Right ventricle myocardium inferior (tissue), 1 donor: ENCODE data around the gene HEXIM1. TPM values are rescaled to one million over a fixed set of nuclear protein-coding genes. Genes with fewer than 3 reads are reported as not detected.

Source experiments
- ATAC-seq: fragments of 200-7000 bp; cut with Tn5 transposase; one replicate; pipeline ENCODE4 v1.9.1; 2020; ENCODE audit warnings: mild to moderate bottlenecking, moderate library complexity
- DNase-seq: peaks from one replicate; pipeline ENCODE4 v3.0.0; 2021; ENCODE audit errors: missing footprints
- intact Hi-C: fragments of 100-400 bp; cut with DNase I; formaldehyde crosslinking; loops from one replicate; pipeline ENCODE4 v1.11.0; 2022
- total RNA-seq: library from RNA; stranded (reverse); fragmentation: NEBNext Ultra II Directional; extraction: Animal tissue kit (Norgen Biotek cat#: 25700); gene quantifications from one replicate; pipeline ENCODE4 v1.2.1, GENCODE V29; 2021
- donor health status: DM: no; HTN: yes; CAD: no; lungs with severe emphysema.

HEXIM1 gene
- total RNA-seq, 1 donor from 2014 or later = 33.1 TPM

- DNase-seq = no peak
- intact Hi-C loops = no loop called here
- peak; percentile 79 for ATAC-seq
Measured at GRCh38 chr17:45110676-45111611, 37.3 kb upstream of the HEXIM1 start.

GRCh38 chr17:45111850-45112249 is 36.4 kb upstream of the HEXIM1 start:
- no peak for ATAC-seq
- intact Hi-C loops = no loop called here
- DNase-seq = no peak

GRCh38 chr17:45112559-45113423 is 35.5 kb upstream of the HEXIM1 start:
- no peak for DNase-seq
- no peak for ATAC-seq

GRCh38 chr17:45113424-45113754 is 34.9 kb upstream of the HEXIM1 start:
- DNase-seq = no peak
- intact Hi-C loops = no loop called here
- ATAC-seq = no peak

More at GRCh38 chr17:45112559-45113423, 35.5 kb upstream of the HEXIM1 start:
- intact Hi-C loops = no loop called here

GRCh38 chr17:45114117-45114932 is 34.0 kb upstream of the HEXIM1 start:
- ATAC-seq (no peak), DNase-seq (no peak)
- intact Hi-C loops = no loop called here

GRCh38 chr17:45115015-45115625 is 33.2 kb upstream of the HEXIM1 start:
- no peak for DNase-seq
- no peak for ATAC-seq
- intact Hi-C loops = no loop called here

- intact Hi-C loops = no loop called here
- no peak for ATAC-seq
- no peak for DNase-seq
Measured at GRCh38 chr17:45115871-45116270, 32.4 kb upstream of the HEXIM1 start.

DNA sequence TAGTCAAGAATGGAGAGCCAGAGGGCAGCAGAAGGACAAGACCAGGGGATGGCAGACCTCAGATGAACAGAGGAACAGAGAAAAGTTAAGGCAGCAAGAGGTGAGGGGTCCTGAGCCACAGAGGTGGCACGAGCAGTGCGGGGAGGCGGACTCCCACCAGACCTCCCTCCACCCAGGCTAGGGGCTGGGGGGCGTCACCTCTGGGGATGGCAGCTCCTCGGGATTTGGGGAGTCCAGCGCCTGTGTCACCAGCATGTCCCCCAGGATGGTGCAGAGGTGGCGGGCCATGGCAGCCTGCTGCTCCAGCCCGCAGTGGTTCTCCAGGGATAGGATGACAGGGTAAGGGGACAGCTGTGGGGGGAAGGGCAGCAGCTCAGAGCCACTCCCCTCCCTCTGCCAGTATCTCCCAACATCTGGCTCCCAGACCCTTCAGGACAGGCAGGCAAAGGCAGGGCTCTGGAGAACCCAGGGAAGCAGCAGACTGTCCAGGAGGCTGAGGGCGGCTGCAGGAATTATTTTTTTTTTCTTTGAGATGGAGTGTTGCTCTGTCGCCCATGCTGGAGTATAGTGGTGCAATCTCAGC is 31.8 kb upstream of the HEXIM1 start:
- intact Hi-C loops = no loop called here
- DNase-seq = no peak
- no peak for ATAC-seq

- DNase-seq (no peak), ATAC-seq (no peak)
- intact Hi-C loops = no loop called here
Measured at GRCh38 chr17:45117334-45117733, 30.9 kb upstream of the HEXIM1 start.

DNA sequence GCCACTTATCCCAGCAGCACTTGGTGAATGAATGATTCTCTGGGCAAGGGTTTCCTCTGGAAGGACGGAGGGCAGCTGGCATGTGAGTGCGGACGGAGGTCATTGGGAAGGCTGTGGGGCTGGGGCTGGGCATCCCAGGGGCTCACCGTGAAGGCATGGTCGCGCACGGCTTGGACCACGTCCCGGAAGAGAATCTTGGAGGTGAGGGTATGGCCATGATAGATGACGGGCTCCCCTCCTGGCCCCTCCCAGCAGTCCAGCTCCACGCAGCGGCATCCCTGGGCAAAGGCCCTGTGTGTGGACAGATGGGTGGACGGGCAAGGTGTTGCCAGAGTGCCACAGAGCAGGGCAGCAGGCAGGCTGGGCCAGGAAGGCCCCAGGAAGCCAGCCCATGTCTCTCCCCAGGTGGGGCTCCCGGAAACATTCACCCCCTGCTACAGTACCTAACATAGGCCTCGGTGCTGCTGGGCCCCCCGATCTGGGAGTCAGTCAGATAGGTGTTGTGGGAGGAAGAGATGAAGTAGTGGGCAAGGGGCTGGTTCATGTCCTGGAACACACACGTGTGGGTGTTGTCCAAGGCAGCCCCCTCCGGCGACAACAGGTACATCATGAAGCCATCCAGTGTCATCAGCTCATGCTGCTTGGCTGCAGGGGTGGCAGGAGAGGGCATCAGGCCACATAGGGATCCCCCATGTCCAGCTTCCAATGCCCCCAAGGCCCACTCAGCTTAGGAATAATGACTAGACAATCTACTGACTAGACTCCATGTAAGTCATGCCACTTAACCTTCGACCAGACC is 30.2 kb upstream of the HEXIM1 start:
- intact Hi-C loops = no loop called here
- ATAC-seq (no peak), DNase-seq (peak; percentile 56)

DNA sequence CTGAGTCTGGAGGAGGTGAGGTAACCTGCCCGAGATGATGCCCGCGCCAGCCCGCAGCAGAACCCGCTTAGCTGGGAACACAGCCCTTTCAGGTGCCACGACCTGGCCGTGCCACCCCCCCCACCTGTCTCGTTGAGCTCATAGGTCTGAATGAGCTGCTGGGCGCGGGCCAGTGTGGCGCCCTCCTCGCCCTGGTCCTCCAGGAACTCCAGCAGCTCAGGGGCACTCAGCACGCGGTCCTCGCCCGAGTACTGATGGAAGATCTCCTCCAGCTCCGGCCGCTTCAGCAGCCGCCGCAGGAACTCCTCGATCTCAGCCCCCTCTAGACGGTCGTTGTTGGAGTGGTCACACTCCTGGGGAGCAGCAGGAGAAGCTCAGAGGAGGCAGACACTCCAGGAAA is 29.6 kb upstream of the HEXIM1 start:
- intact Hi-C loops = no loop called here
- no peak for ATAC-seq
- DNase-seq = peak; percentile 62

DNA sequence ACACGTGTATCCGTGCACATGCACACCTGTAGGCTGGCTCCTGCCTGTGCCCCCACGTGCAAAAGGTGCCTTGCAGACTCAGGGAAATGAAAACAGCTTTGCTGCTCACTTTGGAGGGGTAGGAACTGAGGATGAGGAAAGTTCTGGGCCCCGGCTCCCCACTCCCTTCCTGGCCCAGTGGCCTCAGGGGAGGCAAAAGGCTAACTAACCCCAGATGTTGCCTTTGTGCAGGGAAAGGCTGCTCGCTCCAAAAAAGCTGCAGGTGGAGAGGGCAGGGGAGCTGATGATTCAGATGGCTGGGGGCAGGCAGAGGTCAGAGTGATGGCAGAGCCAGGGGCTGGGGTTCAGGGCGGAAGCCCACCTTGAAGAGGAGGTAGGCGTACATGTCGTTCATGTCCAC is 28.3 kb upstream of the HEXIM1 start:
- no peak for ATAC-seq
- intact Hi-C loops = no loop called here
- no peak for DNase-seq

- no peak for DNase-seq
- intact Hi-C loops = no loop called here
- no peak for ATAC-seq
Measured at GRCh38 chr17:45120558-45120957, 27.7 kb upstream of the HEXIM1 start.

GRCh38 chr17:45121055-45121454 is 27.2 kb upstream of the HEXIM1 start:
- DNase-seq (peak; percentile 23), ATAC-seq (no peak)
- intact Hi-C loops = no loop called here

- ATAC-seq = no peak
- intact Hi-C loops = no loop called here
- DNase-seq = peak; percentile 7
Measured at GRCh38 chr17:45123076-45123770, 25.1 kb upstream of the HEXIM1 start.

- DNase-seq = peak; percentile 68
- intact Hi-C loops = no loop called here
Measured at GRCh38 chr17:45123930-45124796, 24.1 kb upstream of the HEXIM1 start.

More at GRCh38 chr17:45123930-45124796, 24.1 kb upstream of the HEXIM1 start:
- no peak for ATAC-seq
